IMR-90 (cell line): ENCODE data around the gene CELSR1. TPM values are rescaled to one million over a fixed set of nuclear protein-coding genes. Genes with fewer than 3 reads are reported as not detected.

Experiments used
- ATAC-seq: fragments of 200-7000 bp; cut with Tn5 transposase; 2 replicates; pipeline ENCODE4 v1.9.1; 2020; ENCODE audit warnings: low read depth, mild to moderate bottlenecking, moderate library complexity
- BruUV-seq: library from RNA; stranded (reverse); fragments of 400-500 nt; replicated peaks from 2 replicates; lab custom pipeline; 2021; lab: Mats Ljungman, UMichigan
- CTCF ChIA-PET: fragments of 300-600 bp; formaldehyde crosslinking; extraction: SDS; loops from one replicate; lab custom pipeline; 2021; ENCODE audit warnings: antibody characterized with exemption; lab: Yijun Ruan, JAX
- POLR2A ChIA-PET: fragments of 300-600 bp; sonication (Branson Sonifier 250); formaldehyde crosslinking; loops from one replicate; lab custom pipeline; 2022; ENCODE audit warnings: antibody characterized with exemption; ENCODE audit not compliant: unreplicated experiment; lab: Charles Lee
- DNase-seq: peaks from one replicate; pipeline ENCODE4 v3.0.0; 2013
- H2AFZ ChIP-seq: replicated peaks from 2 replicates; pipeline ENCODE3; 2013; ENCODE audit warnings: low read length, mild to moderate bottlenecking; ENCODE audit not compliant: poor library complexity
- H2AK5ac ChIP-seq: 2 replicates; pipeline ENCODE4 v1.6.1; 2013; ENCODE audit warnings: low read depth, low read length, inconsistent platforms
- H2AK9ac ChIP-seq: replicated peaks from 2 replicates; pipeline ENCODE3; 2013; ENCODE audit warnings: mild to moderate bottlenecking, low read depth, low read length, moderate library complexity; ENCODE audit not compliant: poor library complexity
- H2BK120ac ChIP-seq: 2 replicates; pipeline ENCODE4 v1.6.1; 2013; ENCODE audit warnings: low read depth, low read length, inconsistent platforms
- H2BK15ac ChIP-seq: 3 replicates; pipeline ENCODE4 v1.6.1; 2013; ENCODE audit warnings: low read depth, low read length, inconsistent platforms
- H2BK20ac ChIP-seq: 2 replicates; pipeline ENCODE4 v1.6.1; 2013; ENCODE audit warnings: low read depth, mild to moderate bottlenecking, inconsistent platforms, low read length, moderate library complexity
- H2BK5ac ChIP-seq: 2 replicates; pipeline ENCODE4 v1.6.1; 2013; ENCODE audit warnings: mild to moderate bottlenecking, low read depth, low read length, inconsistent platforms; ENCODE audit not compliant: poor library complexity, severe bottlenecking
- H3K14ac ChIP-seq: replicated peaks from 2 replicates; pipeline ENCODE4 v1.6.1; 2013; ENCODE audit warnings: low read depth, low read length, inconsistent platforms
- H3K18ac ChIP-seq: 2 replicates; pipeline ENCODE4 v1.6.1; 2013; ENCODE audit warnings: low read depth, low read length, control low read depth
- H3K23ac ChIP-seq: 2 replicates; pipeline ENCODE4 v1.6.1; 2013; ENCODE audit warnings: low read depth, low read length, inconsistent platforms
- H3K27ac ChIP-seq: 2 replicates; pipeline ENCODE4 v1.5.1; 2013; ENCODE audit warnings: mild to moderate bottlenecking, control low read depth, low read length; ENCODE audit not compliant: insufficient read depth
- H3K27me3 ChIP-seq: 2 replicates; pipeline ENCODE4 v1.6.1; 2013; ENCODE audit warnings: low read length; ENCODE audit not compliant: control insufficient read depth, insufficient read depth
- H3K36me3 ChIP-seq: 2 replicates; pipeline ENCODE4 v1.6.1; 2013; ENCODE audit warnings: low read length, mixed read lengths; ENCODE audit not compliant: control insufficient read depth, insufficient read depth
- H3K4ac ChIP-seq: 2 replicates; pipeline ENCODE4 v1.6.1; 2013; ENCODE audit warnings: low read depth, low read length, inconsistent platforms
- H3K4me1 ChIP-seq: 2 replicates; pipeline ENCODE4 v1.6.1; 2013; ENCODE audit warnings: low read length, mixed read lengths; ENCODE audit not compliant: control insufficient read depth, insufficient read depth
- H3K4me2 ChIP-seq: 2 replicates; pipeline ENCODE4 v1.6.1; 2013; ENCODE audit warnings: low read depth, mild to moderate bottlenecking, control low read depth, low read length, moderate library complexity
- H3K4me3 ChIP-seq: 2 replicates; pipeline ENCODE4 v1.5.1; 2013; ENCODE audit warnings: low read depth, mild to moderate bottlenecking, control low read depth, low read length, moderate library complexity; ENCODE audit not compliant: insufficient read depth
- H3K56ac ChIP-seq: 2 replicates; pipeline ENCODE4 v1.6.1; 2013; ENCODE audit warnings: low read length, inconsistent platforms; ENCODE audit not compliant: insufficient read depth; ENCODE audit errors: extremely low read depth
- H3K79me1 ChIP-seq, 2 experiments: 2 replicates each; pipeline ENCODE4 v1.6.1; 2013; ENCODE audit warnings: low read length in 2 of 2, inconsistent platforms in 1 of 2, low read depth in 1 of 2
- H3K9ac ChIP-seq: 2 replicates; pipeline ENCODE4 v1.6.1; 2013; ENCODE audit warnings: low read depth, low read length, control low read depth
- H3K9me1 ChIP-seq: 2 replicates; pipeline ENCODE4 v1.6.1; 2013; ENCODE audit warnings: low read length, inconsistent platforms; ENCODE audit not compliant: insufficient read depth
- H3K9me3 ChIP-seq: 2 replicates; pipeline ENCODE4 v1.6.1; 2013; ENCODE audit warnings: low read length; ENCODE audit not compliant: control insufficient read depth, insufficient read depth
- H4K20me1 ChIP-seq: 2 replicates; pipeline ENCODE4 v1.6.1; 2013; ENCODE audit warnings: low read length, inconsistent platforms; ENCODE audit not compliant: insufficient read depth
- H4K5ac ChIP-seq: 2 replicates; pipeline ENCODE4 v1.6.1; 2013; ENCODE audit warnings: mild to moderate bottlenecking, low read depth, low read length, control low read depth
- H4K8ac ChIP-seq, 2 experiments: 2 replicates each; pipeline ENCODE4 v1.6.1; 2013; ENCODE audit warnings: low read depth in 2 of 2, low read length in 2 of 2, control low read depth in 1 of 2, inconsistent platforms in 1 of 2
- H4K91ac ChIP-seq: 2 replicates; pipeline ENCODE4 v1.6.1; 2013; ENCODE audit warnings: low read depth, low read length, inconsistent platforms; ENCODE audit not compliant: insufficient read depth
- BHLHE40 ChIP-seq: fragments of 150-350 bp; IDR thresholded peaks from 2 replicates; pipeline ENCODE4 v1.6.1; 2016; ENCODE audit warnings: mild to moderate bottlenecking, low read depth, low read length
- CEBPB ChIP-seq: IDR thresholded peaks from 2 replicates; pipeline ENCODE4 v1.6.1; 2012; ENCODE audit warnings: low read depth, low read length, improper control_type of control experiment
- CHD1 ChIP-seq: IDR thresholded peaks from 2 replicates; pipeline ENCODE4 v1.6.1; 2012; ENCODE audit warnings: low read depth, low read length, improper control_type of control experiment
- CTCF ChIP-seq: conservative IDR thresholded peaks from 2 replicates; pipeline ENCODE4 v1.5.1; 2012; ENCODE audit warnings: mild to moderate bottlenecking, low read depth, low read length, improper control_type of control experiment
- ELK1 ChIP-seq: fragments of 150-350 bp; IDR thresholded peaks from 2 replicates; pipeline ENCODE4 v1.6.1; 2016; ENCODE audit warnings: low read depth, mild to moderate bottlenecking, low read length, moderate library complexity, borderline replicate concordance
- FOS ChIP-seq: fragments of 150-350 bp; IDR thresholded peaks from 2 replicates; pipeline ENCODE4 v1.6.1; 2016; ENCODE audit warnings: low read depth, low read length
- MAZ ChIP-seq: IDR thresholded peaks from 2 replicates; pipeline ENCODE4 v1.6.1; 2012; ENCODE audit warnings: low read depth, mild to moderate bottlenecking, low read length, improper control_type of control experiment, moderate library complexity, borderline replicate concordance
- MXI1 ChIP-seq: IDR thresholded peaks from 2 replicates; pipeline ENCODE4 v1.6.1; 2012; ENCODE audit warnings: low read depth, mild to moderate bottlenecking, low read length, moderate library complexity, borderline replicate concordance
- NFE2L2 ChIP-seq: fragments of 150-350 bp; IDR thresholded peaks from 2 replicates; pipeline ENCODE4 v1.6.1; 2016; ENCODE audit warnings: low read depth, mild to moderate bottlenecking, low read length
- POLR2A ChIP-seq: IDR thresholded peaks from 2 replicates; pipeline ENCODE4 v1.6.1; 2012; ENCODE audit warnings: mild to moderate bottlenecking, low read depth, low read length
- RAD21 ChIP-seq: IDR thresholded peaks from 2 replicates; pipeline ENCODE4 v1.6.1; 2012; ENCODE audit warnings: low read length, improper control_type of control experiment
- RCOR1 ChIP-seq: IDR thresholded peaks from 2 replicates; pipeline ENCODE4 v1.6.1; 2012; ENCODE audit warnings: mild to moderate bottlenecking, low read length, improper control_type of control experiment; ENCODE audit not compliant: insufficient replicate concordance
- RFX5 ChIP-seq: IDR thresholded peaks from 2 replicates; pipeline ENCODE4 v1.8.0; 2012; ENCODE audit warnings: low read depth, mild to moderate bottlenecking, low read length, moderate library complexity
- SMC3 ChIP-seq: fragments of 150-350 bp; IDR thresholded peaks from 2 replicates; pipeline ENCODE4 v1.6.1; 2016; ENCODE audit warnings: low read depth, mild to moderate bottlenecking, antibody characterized with exemption, low read length, moderate library complexity
- USF2 ChIP-seq: fragments of 150-350 bp; IDR thresholded peaks from 2 replicates; pipeline ENCODE4 v1.6.1; 2017; ENCODE audit warnings: mild to moderate bottlenecking, antibody characterized with exemption, low read length, low read depth
- WGBS, 2 experiments: methylation state at CpG; one replicate each; pipeline versions ENCODE4 v1.1.5 to v1.1.7; 2013; ENCODE audit warnings: missing lambda C conversion rate in 2 of 2; ENCODE audit not compliant: insufficient read length in 1 of 2; ENCODE audit errors: extremely low coverage in 2 of 2; 5-methylcytosine and 5-hydroxymethylcytosine counted together
- dilution Hi-C: fragments of 300-500 bp; cut with HindIII; formaldehyde crosslinking; loops from one replicate; pipeline ENCODE4 v1.14.3; 2018; ENCODE audit warnings: low sequenced_read_pairs; ENCODE audit not compliant: unreplicated experiment
- in situ Hi-C: fragments of 300-500 bp; cut with MboI; formaldehyde crosslinking; loops from 3 replicates; pipeline ENCODE4 v1.14.3; 2019; ENCODE audit warnings: low sequenced_read_pairs, inconsistent platforms, mixed read lengths
- intact Hi-C: fragments of 100-400 bp; cut with micrococcal nuclease; formaldehyde crosslinking; loops from 2 replicates; pipeline ENCODE4 v1.10.0; 2022
- polyA plus RNA-seq, 3 experiments: library from polyadenylated mRNA; depleted of rRNA; stranded (reverse); fragments of >200 nt; gene quantifications; 2 replicates each; pipeline ENCODE4 v1.2.3, GENCODE V29; 2012; ENCODE audit warnings: low replicate concordance in 1 of 3
- total RNA-seq: library from RNA; depleted of rRNA; stranded (reverse); fragments of >200 nt; gene quantifications from 2 replicates; pipeline ENCODE4 v1.2.3, GENCODE V29; 2012

Gene CELSR1
- total and polyA plus RNA-seq, 2 of the 4 experiments (the other 2 are of a cell fraction) = 0.36 to 0.82 TPM

- no peak overlapping the region for H2AFZ ChIP-seq
- no peak overlapping the region for H2AK5ac ChIP-seq
- H4K8ac ChIP-seq = no peak overlapping the region
- no peak for DNase-seq
- no peak overlapping the region for H3K27ac ChIP-seq
- H3K79me1 ChIP-seq = no peaks in the 10 kb centered on the region
- H3K4me2 ChIP-seq = no peak overlapping the region
- H3K9me3 ChIP-seq = no peaks in the 10 kb centered on the region
- in situ Hi-C loops (no loop called here), dilution Hi-C loops (no loop called here), intact Hi-C loops (no loop called here)
- no peak overlapping the region for H4K91ac ChIP-seq
- no peak overlapping the region for H3K4me3 ChIP-seq
- H3K9me1 ChIP-seq = no peaks in the 10 kb centered on the region
- H3K4ac ChIP-seq = no peak overlapping the region
- no peak overlapping the region for H4K5ac ChIP-seq
- no peak overlapping the region for H2AK9ac ChIP-seq
- no peak overlapping the region for H3K56ac ChIP-seq
- no peak overlapping the region for H3K18ac ChIP-seq
- H3K14ac ChIP-seq = no peak overlapping the region
- H3K4me1 ChIP-seq = no peaks in the 10 kb centered on the region; the same call in 1 of the 2 replicates
- no peak overlapping the region for H2BK120ac ChIP-seq
- H3K23ac ChIP-seq = no peak overlapping the region
- 90% methylated on average over 2 of the region's 15 CpGs; no CpG with 5 or more reads in 1 of the 2 experiments for WGBS, 2 experiments
- ATAC-seq = no peak
- no peak overlapping the region for H2BK15ac ChIP-seq
- ChIA-PET CTCF (no interaction called here), POLR2A (no interaction called here)
- no peak overlapping the region for H3K9ac ChIP-seq
- no peak overlapping the region for H2BK5ac ChIP-seq
- H2BK20ac ChIP-seq = no peak overlapping the region
- H3K27me3 ChIP-seq = peaks cover 12% of the 10 kb centered on the region; the same call in 1 of the 2 replicates
- no peaks in the 10 kb centered on the region for H3K36me3 ChIP-seq
- no peaks in the 10 kb centered on the region for H4K20me1 ChIP-seq
- no TSS peak for BruUV-seq
- TF ChIP-seq ELK1 (no peak), USF2 (no peak), FOS (no peak), BHLHE40 (no peak), CTCF (no peak), RCOR1 (no peak), NFE2L2 (no peak), CEBPB (no peak), MXI1 (no peak), RAD21 (no peak), MAZ (no peak), CHD1 (no peak), POLR2A (no peak), RFX5 (no peak), SMC3 (no peak)
These were observed 154.9 kb downstream of the CELSR1 start for GRCh38 chr22:46382524-46382923.
